Measurements from ENCODE around the gene CEP78. TPM values are rescaled to one million over a fixed set of nuclear protein-coding genes. Genes with fewer than 3 reads are reported as not detected.
A peak's percentile ranks its signal among the peaks of the same experiment; 100 is the strongest.

The CEP78 gene
- total RNA-seq, 1 experiment from 2014 or later: 57.8 TPM

GRCh38 chr9:78307360-78307759, 71.5 kb downstream of the CEP78 start:
- Histone ChIP-seq H2BK5ac (ENCODE audit: insufficient read length, low read length) (no peak overlapping the region), H2BK12ac (ENCODE audit: insufficient read length, low read depth, low read length) (no peak overlapping the region), H3K9ac (ENCODE audit: extremely low read depth, insufficient read length, low read length) (no peak overlapping the region), H2BK120ac (ENCODE audit: low read depth, low read length, poor library complexity, severe bottlenecking) (no peak overlapping the region), H3K79me2 (ENCODE audit: insufficient read depth, low read length) (0 out of 2 replicates have a peak, but pooled peaks cover 5% of the 10 kb centered on the region), H3K9me3 (ENCODE audit: control insufficient read depth, low read depth, low read length) (no peaks in the 10 kb centered on the region), H3K18ac (ENCODE audit: insufficient read length, low read depth, low read length) (no peak overlapping the region), H3K4me2 (ENCODE audit: insufficient read depth, insufficient read length, low read length) (no peak overlapping the region), H2BK15ac (ENCODE audit: low read depth, low read length) (no peak overlapping the region), H3T11ph (ENCODE audit: low read length) (no peak overlapping the region), H3K27ac (ENCODE audit: insufficient read length, low read depth, low read length) (no peak overlapping the region), H3K14ac (ENCODE audit: insufficient read depth, low read length) (no peak overlapping the region), H2BK20ac (ENCODE audit: low read depth, low read length, poor library complexity, severe bottlenecking) (no peak overlapping the region), H4K91ac (ENCODE audit: insufficient read length, low read depth, low read length) (no peak overlapping the region), H3K4ac (ENCODE audit: low read depth, low read length) (no peak overlapping the region), H2AFZ (ENCODE audit: low read length) (no peak overlapping the region), H2AK5ac (ENCODE audit: insufficient read length, low read length) (no peak overlapping the region), H3K79me1 (ENCODE audit: insufficient read depth, low read depth, low read length, poor library complexity, severe bottlenecking) (peaks cover 6% of the 10 kb centered on the region), H3K23me2 (ENCODE audit: insufficient read length, low read depth, low read length, poor library complexity, severe bottlenecking) (no peaks in the 10 kb centered on the region), H4K20me1 (ENCODE audit: control insufficient read depth, insufficient read depth, insufficient read length) (no peaks in the 10 kb centered on the region), H3K27me3 (ENCODE audit: insufficient read depth, low read length) (no peaks in the 10 kb centered on the region), H4K5ac (ENCODE audit: insufficient read length, low read depth, low read length) (no peak overlapping the region), H3K56ac (ENCODE audit: insufficient read length, low read depth, low read length) (no peak overlapping the region), H4K8ac (replicated peaks; ENCODE audit: insufficient read length, low read depth, low read length) (no peak overlapping the region), H3K4me1 (ENCODE audit: insufficient read depth, low read length) (no peaks in the 10 kb centered on the region), H3K23ac (ENCODE audit: insufficient read length, low read depth, low read length) (no peak overlapping the region)
- DNase-seq: no peak
- no CpG with 5 or more reads among the region's 2 CpGs for WGBS (ENCODE audit: extremely low coverage, insufficient read length, low lambda C conversion rate)
- H3K4me1 Mint-ChIP-seq: peaks cover 0 to 6% of the 10 kb centered on the region in 2 experiments; a peak in 1 of 4 replicates
- no peaks in the 10 kb centered on the region for H3K27me3 Mint-ChIP-seq (ENCODE audit: low read depth)
- TF ChIP-seq, protein P1, sequence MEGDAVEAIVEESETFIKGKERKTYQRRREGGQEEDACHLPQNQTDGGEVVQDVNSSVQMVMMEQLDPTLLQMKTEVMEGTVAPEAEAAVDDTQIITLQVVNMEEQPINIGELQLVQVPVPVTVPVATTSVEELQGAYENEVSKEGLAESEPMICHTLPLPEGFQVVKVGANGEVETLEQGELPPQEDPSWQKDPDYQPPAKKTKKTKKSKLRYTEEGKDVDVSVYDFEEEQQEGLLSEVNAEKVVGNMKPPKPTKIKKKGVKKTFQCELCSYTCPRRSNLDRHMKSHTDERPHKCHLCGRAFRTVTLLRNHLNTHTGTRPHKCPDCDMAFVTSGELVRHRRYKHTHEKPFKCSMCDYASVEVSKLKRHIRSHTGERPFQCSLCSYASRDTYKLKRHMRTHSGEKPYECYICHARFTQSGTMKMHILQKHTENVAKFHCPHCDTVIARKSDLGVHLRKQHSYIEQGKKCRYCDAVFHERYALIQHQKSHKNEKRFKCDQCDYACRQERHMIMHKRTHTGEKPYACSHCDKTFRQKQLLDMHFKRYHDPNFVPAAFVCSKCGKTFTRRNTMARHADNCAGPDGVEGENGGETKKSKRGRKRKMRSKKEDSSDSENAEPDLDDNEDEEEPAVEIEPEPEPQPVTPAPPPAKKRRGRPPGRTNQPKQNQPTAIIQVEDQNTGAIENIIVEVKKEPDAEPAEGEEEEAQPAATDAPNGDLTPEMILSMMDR (conservative IDR thresholded peaks at IDR 0.05): no peak
- H3K27ac Mint-ChIP-seq: peak overlapping the region in 2 of 3 experiments; percentile 25 to 66; a peak in 2 of 7 replicates
- H3K36me3 Mint-ChIP-seq (ENCODE audit: insufficient read depth in 1 of 3, low read depth in 3 of 3): peaks cover 77 to 97% (median 94%) of the 10 kb centered on the region in 3 experiments
- no peak overlapping the region for H3K4me3 Mint-ChIP-seq
- H3K9me3 Mint-ChIP-seq: no peaks in the 10 kb centered on the region
